Stimulated activated CD4-positive, alpha-beta T cell treated with anti-CD3 and anti-CD28 coated beads, Interleukin-1b, Interleukin-23, amount 100 ng/mL, for 48 hours (primary cell): ENCODE measurements around the gene PIM3.

Source experiments
- DNase-seq: peaks from one replicate; pipeline ENCODE4 v3.0.0-alpha.2; 2020

Gene PIM3

GRCh38 chr22:49992921-49993648, 32.5 kb downstream of the PIM3 start:
- peak; percentile 67 for DNase-seq

GRCh38 chr22:49993649-49994360, 33.2 kb downstream of the PIM3 start:
- no peak for DNase-seq

DNA sequence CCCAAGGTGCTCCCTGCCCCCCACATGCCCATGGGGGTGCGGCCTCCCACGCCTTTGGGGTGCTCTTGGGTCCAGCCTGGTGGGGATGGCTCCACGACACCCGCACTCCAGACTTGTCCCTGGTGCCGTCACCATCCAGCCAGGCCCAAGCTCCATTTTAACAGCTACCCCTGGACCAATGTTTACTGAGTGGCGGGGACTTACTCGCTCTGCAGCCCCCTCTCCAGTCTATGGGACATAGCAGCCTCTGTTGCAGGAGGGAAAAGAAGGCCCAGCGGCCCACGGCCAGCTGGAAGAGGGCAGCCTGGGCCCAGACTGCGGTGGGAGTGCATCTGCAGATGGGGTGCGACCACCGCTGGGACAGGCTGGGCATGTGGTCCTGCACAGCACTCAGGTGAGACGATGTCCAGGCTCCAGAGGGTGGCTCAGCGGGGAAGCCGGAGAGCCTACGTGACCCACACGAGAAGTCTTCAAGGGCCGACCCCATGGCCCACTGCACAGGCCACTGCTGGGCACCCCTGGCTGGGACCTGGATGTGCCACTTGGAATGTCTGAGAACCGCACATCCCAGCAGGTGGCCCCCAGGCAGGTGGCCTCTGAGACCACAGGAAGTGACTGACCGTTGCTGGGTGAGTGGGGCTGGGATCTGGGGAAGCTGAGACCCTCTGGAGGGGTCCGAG, 33.9 kb downstream of the PIM3 start:
- no peak for DNase-seq

- no peak for DNase-seq
These were observed 34.4 kb downstream of the PIM3 start for GRCh38 chr22:49995041-49995360.

DNA sequence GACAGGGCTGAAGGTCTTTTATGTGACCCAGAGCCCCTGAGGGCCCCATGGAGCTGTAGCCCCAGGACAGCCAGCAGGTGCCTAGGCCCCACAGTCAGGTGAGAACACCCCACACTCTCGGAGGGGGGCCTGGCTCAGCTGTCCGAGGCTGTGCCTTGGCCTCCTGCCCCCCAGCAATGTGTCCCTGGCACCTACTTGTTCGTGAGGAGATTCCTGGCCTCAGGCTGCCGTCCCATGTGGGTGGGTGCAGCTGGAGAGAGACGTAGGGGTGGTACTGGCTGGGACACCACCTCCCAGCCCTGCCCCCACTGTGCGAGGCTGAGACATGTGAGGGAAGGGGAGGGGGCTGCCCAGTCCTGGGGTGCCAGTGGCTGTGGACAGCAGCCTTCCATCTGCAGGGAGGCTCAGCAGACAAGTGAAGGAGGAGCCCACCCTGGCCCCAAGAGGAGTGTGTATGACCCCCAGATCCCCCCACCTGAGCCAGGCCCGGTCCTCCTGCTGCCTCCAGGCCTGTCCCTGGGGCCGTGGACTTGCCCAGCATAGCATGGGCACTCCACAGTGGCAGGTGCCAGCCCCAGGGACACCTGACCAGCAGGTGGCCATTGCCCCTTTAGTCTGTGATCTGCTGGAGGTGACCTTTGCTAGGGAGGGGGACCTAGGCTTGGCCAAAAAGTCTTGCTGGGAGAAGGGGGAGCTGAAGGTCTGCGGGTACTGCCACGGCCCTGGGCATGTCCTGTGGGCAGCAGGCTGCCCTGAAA, 35.0 kb downstream of the PIM3 start:
- no peak for DNase-seq

DNA sequence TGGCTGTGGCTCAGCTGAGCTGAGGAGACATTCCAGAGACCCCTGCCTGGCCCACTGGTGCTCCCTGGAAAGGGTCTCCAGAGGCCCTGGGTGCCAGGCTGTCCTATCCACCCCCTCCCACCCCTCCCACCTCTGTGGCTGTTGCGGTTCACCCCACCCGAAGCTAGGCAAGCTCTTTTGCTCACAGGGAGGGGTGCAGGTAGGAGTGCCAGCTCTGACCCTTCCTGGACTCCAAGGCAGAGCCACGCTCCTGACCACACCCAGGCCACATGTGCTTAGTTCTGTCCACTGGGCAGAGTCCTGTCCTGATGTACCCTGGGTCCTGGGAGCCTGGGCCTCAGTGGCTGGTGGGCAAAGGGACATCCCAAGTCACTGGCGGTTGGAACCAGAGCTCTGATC, 35.5 kb downstream of the PIM3 start:
- no peak for DNase-seq

GRCh38 chr22:49996518-49997250, 36.1 kb downstream of the PIM3 start:
- no peak for DNase-seq

DNA sequence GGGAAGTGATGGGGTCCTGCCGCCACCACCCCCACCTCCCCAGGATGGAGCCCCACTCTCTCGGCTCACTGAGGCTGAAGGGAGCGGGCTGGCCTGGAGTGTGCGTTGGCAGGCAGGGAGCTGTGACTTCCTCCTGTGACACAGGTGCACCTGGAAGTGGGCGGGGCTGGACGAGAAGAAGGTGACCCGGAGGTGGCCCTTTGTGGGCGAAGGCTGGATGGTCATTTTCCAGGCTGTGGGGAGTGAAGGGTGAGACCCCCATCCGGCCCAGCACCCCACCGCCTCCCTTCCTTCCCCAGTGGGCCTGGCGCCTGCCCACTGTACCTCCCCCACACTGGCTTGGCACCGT, 36.7 kb downstream of the PIM3 start:
- DNase-seq, result no peak

DNA sequence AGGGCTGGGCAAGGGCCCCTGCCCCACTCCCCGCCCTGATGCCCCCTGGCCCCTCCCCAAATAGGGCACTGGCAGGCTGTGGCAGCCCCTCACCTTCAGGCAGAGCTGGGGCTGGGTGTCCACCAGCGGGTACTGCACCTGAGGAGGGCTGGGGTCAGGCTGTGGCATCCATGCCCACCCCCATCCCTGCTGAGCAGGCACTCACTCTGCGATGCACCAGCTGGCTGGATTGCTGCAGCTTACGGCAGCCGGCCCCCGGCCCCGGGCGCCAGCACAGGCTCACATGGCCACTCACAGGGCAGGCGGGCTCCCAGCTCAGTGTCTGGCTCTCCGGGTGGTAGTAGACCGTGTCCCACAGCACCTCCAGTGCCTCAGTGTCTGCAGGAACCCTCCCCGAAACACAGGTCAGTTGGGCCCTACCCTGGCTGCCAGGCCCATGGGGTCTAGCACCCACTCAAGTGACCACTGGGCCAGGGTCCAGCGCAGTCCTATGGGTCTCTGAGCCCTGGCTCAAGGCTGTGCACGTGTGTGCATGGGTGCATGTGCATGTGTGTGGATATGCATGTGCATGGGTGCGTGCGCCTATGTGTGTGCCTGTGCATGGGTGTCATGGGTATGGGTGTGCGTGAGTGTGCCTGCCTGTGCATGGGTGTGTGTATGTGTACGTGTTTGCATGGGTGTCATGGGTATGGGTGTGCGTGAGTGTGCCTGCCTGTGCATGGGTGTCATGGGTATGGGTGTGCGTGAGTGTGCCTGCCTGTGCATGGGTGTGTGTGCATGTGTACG, 37.6 kb downstream of the PIM3 start:
- no peak for DNase-seq

GRCh38 chr22:49998718-49999062, 38.1 kb downstream of the PIM3 start:
- DNase-seq, result no peak

- DNase-seq, result no peak
These were observed 38.7 kb downstream of the PIM3 start for GRCh38 chr22:49999063-49999945.

GRCh38 chr22:49999946-50000586, 39.5 kb downstream of the PIM3 start:
- DNase-seq, result no peak

DNA sequence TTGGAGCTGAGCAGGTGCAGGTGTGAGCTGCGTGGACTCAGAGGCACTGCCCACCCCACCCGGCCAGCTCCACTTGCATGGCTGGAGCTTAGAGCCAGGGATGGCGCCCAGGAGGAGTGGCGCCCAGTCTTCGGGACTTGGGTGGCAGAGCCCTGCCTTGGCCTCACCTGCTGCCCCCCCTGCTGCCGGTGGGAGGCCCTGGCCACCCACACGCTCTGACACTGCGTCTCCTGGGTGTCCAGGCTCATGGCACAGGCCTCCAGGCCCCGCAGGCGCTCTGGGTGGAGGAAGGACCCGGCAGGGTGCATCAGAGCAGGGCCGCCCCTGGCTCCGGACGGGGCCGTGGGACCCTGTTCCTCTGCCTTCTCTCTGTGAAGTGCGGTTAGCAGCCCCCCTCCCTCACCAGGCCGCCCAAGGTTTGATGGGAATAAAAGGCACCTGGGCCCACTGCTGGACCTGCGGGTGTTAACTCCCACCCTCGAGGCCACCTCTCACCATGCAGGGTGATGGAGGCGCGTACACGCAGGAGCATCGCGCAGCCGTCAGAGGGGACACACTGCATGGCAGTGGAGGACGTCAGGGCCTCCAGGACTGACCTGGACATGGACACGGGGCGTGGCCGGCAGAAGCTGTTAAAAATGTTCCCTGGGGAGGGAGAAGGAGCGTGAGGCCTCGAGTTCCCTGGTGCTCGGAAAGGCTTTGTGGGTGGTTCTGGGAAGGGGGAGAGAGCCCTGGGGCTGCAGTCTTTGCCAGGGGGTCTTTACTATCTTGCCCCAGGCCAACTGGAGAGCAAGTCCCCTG, 40.2 kb downstream of the PIM3 start:
- no peak for DNase-seq

- no peak for DNase-seq
These were observed 41.0 kb downstream of the PIM3 start for GRCh38 chr22:50001388-50002231.

GRCh38 chr22:50002791-50003190, 42.2 kb downstream of the PIM3 start:
- no peak for DNase-seq

GRCh38 chr22:50004918-50005317, 44.3 kb downstream of the PIM3 start:
- no peak for DNase-seq

DNA sequence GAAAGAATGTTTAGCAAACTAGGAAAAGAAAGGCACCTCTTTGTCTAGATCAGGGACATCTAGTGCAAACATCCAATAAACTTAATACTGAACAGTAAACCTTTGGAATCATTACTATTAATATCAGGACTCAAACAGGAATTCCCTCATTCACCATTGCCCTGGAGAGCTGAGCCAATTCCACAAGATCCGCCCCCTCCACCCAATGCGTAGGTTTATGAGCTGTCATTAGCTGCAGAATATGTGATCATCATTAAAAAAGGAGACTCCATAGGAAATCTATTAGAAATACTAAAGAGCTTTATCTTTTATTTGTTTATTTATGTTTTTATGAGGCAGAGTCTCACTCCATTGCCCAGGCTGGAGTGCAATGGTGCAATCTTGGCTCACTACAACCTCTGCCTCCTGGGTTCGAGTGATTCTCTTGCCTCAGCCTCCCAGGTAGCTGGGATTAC, 46.5 kb downstream of the PIM3 start:
- no peak for DNase-seq
